ENCODE measurements around the gene IRF1. TPM values are rescaled to one million over a fixed set of nuclear protein-coding genes. Genes with fewer than 3 reads are reported as not detected.

The IRF1 gene
- total RNA-seq, 1 donor from 2014 or later: 50.1 TPM

GRCh38 chr5:132501961-132502931 is 11.7 kb upstream of the IRF1 start:
- no peaks in the 10 kb centered on the region for H3K36me3 Mint-ChIP-seq
- no peaks in the 10 kb centered on the region for H3K27me3 Mint-ChIP-seq
- peak; percentile 57 for DNase-seq (ENCODE audit: extremely low spot score, unreplicated experiment)
- no peaks in the 10 kb centered on the region for H3K4me1 Mint-ChIP-seq (ENCODE audit: unreplicated experiment)
- H3K9me3 Mint-ChIP-seq: no peaks in the 10 kb centered on the region
- no peak for TF ChIP-seq CTCF (conservative IDR thresholded peaks at IDR 0.05)
- H3K27ac Mint-ChIP-seq: peak overlapping the region; percentile 80
- H3K4me3 Mint-ChIP-seq: no peak overlapping the region

- no peaks in the 10 kb centered on the region for H3K36me3 Mint-ChIP-seq
- DNase-seq (ENCODE audit: extremely low spot score, unreplicated experiment): peak; percentile 34
- H3K9me3 Mint-ChIP-seq: no peaks in the 10 kb centered on the region
- H3K27ac Mint-ChIP-seq: peak overlapping the region; percentile 80
- no peak overlapping the region for H3K4me3 Mint-ChIP-seq
- H3K4me1 Mint-ChIP-seq (ENCODE audit: unreplicated experiment): no peaks in the 10 kb centered on the region
- H3K27me3 Mint-ChIP-seq: no peaks in the 10 kb centered on the region
- TF ChIP-seq CTCF (conservative IDR thresholded peaks at IDR 0.05): no peak
Measured at GRCh38 chr5:132501629-132501956, 11.0 kb upstream of the IRF1 start.

- Mint-ChIP-seq H3K27ac (peak overlapping the region; percentile 80), H3K9me3 (no peaks in the 10 kb centered on the region), H3K27me3 (no peaks in the 10 kb centered on the region), H3K36me3 (no peaks in the 10 kb centered on the region), H3K4me1 (ENCODE audit: unreplicated experiment) (no peaks in the 10 kb centered on the region), H3K4me3 (no peak overlapping the region)
- TF ChIP-seq CTCF (conservative IDR thresholded peaks at IDR 0.05): peak; percentile 80
- peak; percentile 72 for DNase-seq (ENCODE audit: extremely low spot score, unreplicated experiment)
Measured at GRCh38 chr5:132500931-132501628, 10.5 kb upstream of the IRF1 start.

- Mint-ChIP-seq H3K36me3 (no peaks in the 10 kb centered on the region), H3K4me3 (no peak overlapping the region), H3K4me1 (ENCODE audit: unreplicated experiment) (peaks cover 3% of the 10 kb centered on the region), H3K9me3 (no peaks in the 10 kb centered on the region), H3K27me3 (no peaks in the 10 kb centered on the region), H3K27ac (peak overlapping the region; percentile 22)
- no peak for TF ChIP-seq CTCF (conservative IDR thresholded peaks at IDR 0.05)
- peak; percentile 53 for DNase-seq (ENCODE audit: extremely low spot score, unreplicated experiment)
Measured at GRCh38 chr5:132500244-132500930, 9.8 kb upstream of the IRF1 start.

GRCh38 chr5:132499440-132500243 is 9.1 kb upstream of the IRF1 start:
- no peak overlapping the region for H3K4me3 Mint-ChIP-seq
- no peaks in the 10 kb centered on the region for H3K9me3 Mint-ChIP-seq
- H3K4me1 Mint-ChIP-seq (ENCODE audit: unreplicated experiment): peaks cover 5% of the 10 kb centered on the region
- peak; percentile 52 for DNase-seq (ENCODE audit: extremely low spot score, unreplicated experiment)
- peaks cover under 1% of the 10 kb centered on the region for H3K27me3 Mint-ChIP-seq
- no peaks in the 10 kb centered on the region for H3K36me3 Mint-ChIP-seq
- TF ChIP-seq CTCF (conservative IDR thresholded peaks at IDR 0.05): no peak
- peak overlapping the region; percentile 22 for H3K27ac Mint-ChIP-seq
